Measurements from ENCODE around the gene COL11A1. TPM values are rescaled to one million over a fixed set of nuclear protein-coding genes. Genes with fewer than 3 reads are reported as not detected.

The COL11A1 gene
- total and polyA plus RNA-seq, 12 donors: 0.27 to 61.9 (median 2.5) TPM

DNA sequence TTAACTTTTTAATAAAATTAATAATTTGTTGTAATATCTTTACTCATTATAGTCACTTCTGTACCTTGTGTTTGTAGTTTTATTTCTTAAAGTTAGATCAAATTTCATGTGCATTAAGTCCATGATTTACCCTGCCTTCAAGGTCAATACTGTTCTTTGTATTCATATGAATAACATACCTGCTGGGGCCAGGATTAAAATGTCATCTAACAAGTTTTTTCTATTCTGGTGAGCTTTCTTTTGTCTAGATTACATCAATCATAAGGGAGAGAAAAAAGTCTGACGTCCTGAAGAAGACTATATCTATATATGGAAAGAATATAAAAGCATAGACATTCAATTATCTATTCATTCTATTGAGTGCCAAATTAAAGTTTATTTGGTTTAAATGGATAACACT is 232.6 kb downstream of the COL11A1 start:
- TF ChIP-seq POLR2A (IDR thresholded peaks at IDR 0.05): no peak
- TF ChIP-seq, protein P1, sequence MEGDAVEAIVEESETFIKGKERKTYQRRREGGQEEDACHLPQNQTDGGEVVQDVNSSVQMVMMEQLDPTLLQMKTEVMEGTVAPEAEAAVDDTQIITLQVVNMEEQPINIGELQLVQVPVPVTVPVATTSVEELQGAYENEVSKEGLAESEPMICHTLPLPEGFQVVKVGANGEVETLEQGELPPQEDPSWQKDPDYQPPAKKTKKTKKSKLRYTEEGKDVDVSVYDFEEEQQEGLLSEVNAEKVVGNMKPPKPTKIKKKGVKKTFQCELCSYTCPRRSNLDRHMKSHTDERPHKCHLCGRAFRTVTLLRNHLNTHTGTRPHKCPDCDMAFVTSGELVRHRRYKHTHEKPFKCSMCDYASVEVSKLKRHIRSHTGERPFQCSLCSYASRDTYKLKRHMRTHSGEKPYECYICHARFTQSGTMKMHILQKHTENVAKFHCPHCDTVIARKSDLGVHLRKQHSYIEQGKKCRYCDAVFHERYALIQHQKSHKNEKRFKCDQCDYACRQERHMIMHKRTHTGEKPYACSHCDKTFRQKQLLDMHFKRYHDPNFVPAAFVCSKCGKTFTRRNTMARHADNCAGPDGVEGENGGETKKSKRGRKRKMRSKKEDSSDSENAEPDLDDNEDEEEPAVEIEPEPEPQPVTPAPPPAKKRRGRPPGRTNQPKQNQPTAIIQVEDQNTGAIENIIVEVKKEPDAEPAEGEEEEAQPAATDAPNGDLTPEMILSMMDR (IDR thresholded peaks at IDR 0.05): no peak
- Histone ChIP-seq H3K4me3 (no peak overlapping the region), H3K27me3 (no peaks in the 10 kb centered on the region), H3K36me3 (replicated peaks in 1 of 2) (no peaks in the 10 kb centered on the region), H3K4me1 (replicated peaks in 1 of 2) (no peaks in the 10 kb centered on the region), H3K9me3 (replicated peaks in 1 of 3) (no peaks in the 10 kb centered on the region), H3K27ac (no peak overlapping the region)
- intact Hi-C loops (cut with DNase I): no loop called here
- DNase-seq: no peak
- 35 to 55% (median 45%) methylated on average over 1 of the region's 1 CpG for WGBS, 4 donors

DNA sequence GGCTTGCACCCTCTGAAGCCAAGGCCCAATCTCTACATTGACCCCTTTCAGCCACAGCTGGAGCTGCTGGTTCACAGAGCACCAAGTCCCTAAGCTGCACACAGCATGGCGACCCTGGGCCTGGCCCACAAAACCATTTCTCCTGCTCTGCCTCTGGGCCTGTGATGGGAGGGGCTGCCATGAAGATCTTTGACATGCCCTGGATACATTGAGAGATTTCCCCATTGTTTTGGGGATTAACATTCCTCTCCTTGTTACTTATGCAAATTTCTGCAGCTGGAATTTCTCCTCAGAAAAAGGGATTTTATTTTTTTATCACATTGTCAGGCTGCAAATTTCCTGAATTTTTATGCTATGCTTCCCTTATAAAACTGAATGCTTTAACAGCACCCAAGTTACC is 235.8 kb downstream of the COL11A1 start:
- no peak for TF ChIP-seq POLR2A (IDR thresholded peaks at IDR 0.05)
- TF ChIP-seq, protein P1 (IDR thresholded peaks at IDR 0.05): no peak
- Histone ChIP-seq H3K27me3 (no peaks in the 10 kb centered on the region), H3K4me1 (replicated peaks in 1 of 2) (no peaks in the 10 kb centered on the region), H3K4me3 (no peak overlapping the region), H3K27ac (no peak overlapping the region), H3K36me3 (replicated peaks in 1 of 2) (no peaks in the 10 kb centered on the region), H3K9me3 (replicated peaks in 1 of 3) (no peaks in the 10 kb centered on the region)
- 88 to 100% (median 95%) methylated on average over 1 of the region's 1 CpG for WGBS, 4 donors
- DNase-seq: no peak
- intact Hi-C loops (cut with DNase I): no loop called here

- intact Hi-C loops (cut with DNase I): no loop called here
- Histone ChIP-seq H3K36me3 (replicated peaks in 1 of 2) (no peaks in the 10 kb centered on the region), H3K4me3 (no peak overlapping the region), H3K27me3 (no peaks in the 10 kb centered on the region), H3K27ac (no peak overlapping the region), H3K9me3 (replicated peaks in 1 of 3) (no peaks in the 10 kb centered on the region), H3K4me1 (replicated peaks in 1 of 2) (no peaks in the 10 kb centered on the region)
- TF ChIP-seq, protein P1 (IDR thresholded peaks at IDR 0.05): no peak
- no peak for TF ChIP-seq POLR2A (IDR thresholded peaks at IDR 0.05)
- WGBS, 4 donors: 79 to 83% (median 80%) methylated on average over 3 to 4 of the region's 4 CpGs
- no peak for DNase-seq
Measured at GRCh38 chr1:102872097-102872496, 236.2 kb downstream of the COL11A1 start.

DNA sequence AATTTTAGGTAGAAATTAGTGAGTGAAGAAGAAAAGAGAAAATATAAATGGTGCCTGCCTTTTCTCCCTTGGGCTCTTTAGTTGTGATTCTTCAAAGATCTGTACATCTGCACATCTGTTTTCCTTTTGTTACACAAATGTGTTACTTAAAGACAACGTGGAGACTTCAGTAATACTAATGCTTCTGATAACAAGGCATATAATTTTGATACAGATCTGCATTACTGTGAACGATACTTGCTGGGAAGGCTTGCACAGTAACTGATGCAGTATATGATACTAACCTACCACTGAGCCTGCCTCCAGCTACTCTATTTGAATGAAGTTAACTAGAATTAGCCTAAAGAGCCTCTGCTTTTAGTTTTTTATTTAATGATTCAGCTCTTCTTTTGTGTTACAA is 244.6 kb downstream of the COL11A1 start:
- H3K27me3 ChIP-seq: no peaks in the 10 kb centered on the region
- TF ChIP-seq POLR2A (IDR thresholded peaks at IDR 0.05): no peak
- TF ChIP-seq, protein P1 (IDR thresholded peaks at IDR 0.05): no peak
- H3K4me3 ChIP-seq: no peak overlapping the region
- H3K36me3 ChIP-seq (replicated peaks in 1 of 2): no peaks in the 10 kb centered on the region
- intact Hi-C loops (cut with DNase I): no loop called here
- DNase-seq: no peak
- H3K27ac ChIP-seq: no peak overlapping the region
- H3K9me3 ChIP-seq (replicated peaks in 1 of 3): no peaks in the 10 kb centered on the region
- WGBS, 4 donors: 47 to 65% (median 61%) methylated on average over 2 of the region's 2 CpGs
- H3K4me1 ChIP-seq (replicated peaks in 1 of 2): no peaks in the 10 kb centered on the region

All from adrenal gland (tissue), 12 donors.